Hematopoietic multipotent progenitor cell (in vitro differentiated cells): ENCODE results near the gene CRYBG2. TPM values are rescaled to one million over a fixed set of nuclear protein-coding genes. Genes with fewer than 3 reads are reported as not detected.
A peak's percentile ranks its signal among the peaks of the same experiment; 100 is the strongest.

Experiments
- DNase-seq, 3 donors: peaks; one replicate each; pipeline ENCODE4 v3.0.0-alpha.2; 2011 to 2015; ENCODE audit warnings: low read depth in 2 of 3, low spot score in 2 of 3
- total RNA-seq: library from RNA; depleted of rRNA; stranded (reverse); fragments of >200 nt; gene quantifications from one replicate; pipeline ENCODE4 v1.2.3, GENCODE V29; 2012

Gene CRYBG2
- total RNA-seq, 1 donor = under 0.01 TPM

- DNase-seq = no peak
Measured at GRCh38 chr1:26370591-26371382, 16.9 kb upstream of the CRYBG2 start.

GRCh38 chr1:26368486-26368885 lies 14.6 kb upstream of the CRYBG2 start:
- DNase-seq = no peak

GRCh38 chr1:26368006-26368405 lies 14.1 kb upstream of the CRYBG2 start:
- no peak for DNase-seq

GRCh38 chr1:26367441-26367840 lies 13.5 kb upstream of the CRYBG2 start:
- no peak for DNase-seq

GRCh38 chr1:26364956-26365355 lies 11.0 kb upstream of the CRYBG2 start:
- DNase-seq = no peak

- DNase-seq = peak; percentile 76 to 95 (median 88)
Measured at GRCh38 chr1:26363549-26364448, 9.9 kb upstream of the CRYBG2 start.

- no peak for DNase-seq
Measured at GRCh38 chr1:26362331-26362730, 8.4 kb upstream of the CRYBG2 start.

GRCh38 chr1:26361605-26362122 lies 7.7 kb upstream of the CRYBG2 start:
- no peak for DNase-seq

GRCh38 chr1:26360807-26361604 lies 7.1 kb upstream of the CRYBG2 start:
- DNase-seq = no peak

GRCh38 chr1:26359981-26360806 lies 6.3 kb upstream of the CRYBG2 start:
- DNase-seq = peak in 1 of 3 donors; percentile 35

- peak in 1 of 3 donors; percentile 63 for DNase-seq
Measured at GRCh38 chr1:26358411-26359384, 4.8 kb upstream of the CRYBG2 start.

GRCh38 chr1:26357121-26357602 lies 3.2 kb upstream of the CRYBG2 start:
- DNase-seq = no peak

- DNase-seq = no peak
Measured at GRCh38 chr1:26356106-26356505, 2.2 kb upstream of the CRYBG2 start.

- DNase-seq = no peak
Measured at GRCh38 chr1:26354972-26355371, 1.0 kb upstream of the CRYBG2 start.

GRCh38 chr1:26353210-26353859 lies 595 bp downstream of the CRYBG2 start:
- no peak for DNase-seq

GRCh38 chr1:26352338-26352679 lies 1.6 kb downstream of the CRYBG2 start:
- no peak for DNase-seq

GRCh38 chr1:26351590-26352337 lies 2.2 kb downstream of the CRYBG2 start:
- DNase-seq = no peak
